Smooth muscle cell (in vitro differentiated cells): ENCODE measurements around the gene SULT1B1. TPM values are rescaled to one million over a fixed set of nuclear protein-coding genes. Genes with fewer than 3 reads are reported as not detected.
"Not testable (repeated sequence)": the region's sequence is repeated elsewhere in the genome, so short reads cannot be mapped to it uniquely, and the experiment has no call there.

Experiments used
- DNase-seq: peaks from one replicate; lab custom pipeline; 2025; ENCODE audit not compliant: unreplicated experiment; lab: John Stamatoyannopoulos, UW
- H2AFZ ChIP-seq: fragments of 200-600 bp; sonication (generic); 2 replicates; pipeline ENCODE4 v1.6.0; 2016; ENCODE audit warnings: antibody characterized with exemption, low read depth, mild to moderate bottlenecking
- H3F3A ChIP-seq: fragments of 200-600 bp; sonication (generic); 2 replicates; pipeline ENCODE4 v1.6.0; 2017; ENCODE audit warnings: antibody characterized with exemption, low read depth
- H3K27ac ChIP-seq: fragments of 200-600 bp; sonication (generic); 2 replicates; pipeline ENCODE4 v1.5.1; 2016; ENCODE audit warnings: low read depth, mild to moderate bottlenecking
- H3K27me3 ChIP-seq: fragments of 200-600 bp; sonication (generic); 2 replicates; pipeline ENCODE4 v1.6.1; 2016; ENCODE audit warnings: low read depth, mild to moderate bottlenecking
- H3K36me3 ChIP-seq: fragments of 200-600 bp; sonication (generic); 2 replicates; pipeline ENCODE4 v1.5.1; 2016; ENCODE audit warnings: low read depth
- H3K4me1 ChIP-seq: fragments of 200-600 bp; sonication (generic); 2 replicates; pipeline ENCODE4 v1.5.1; 2016; ENCODE audit warnings: low read depth
- H3K4me2 ChIP-seq: fragments of 200-600 bp; sonication (generic); 2 replicates; pipeline ENCODE4 v1.6.0; 2016; ENCODE audit warnings: mild to moderate bottlenecking
- H3K4me3 ChIP-seq: fragments of 200-600 bp; sonication (generic); 2 replicates; pipeline ENCODE4 v1.5.1; 2016; ENCODE audit warnings: mild to moderate bottlenecking
- H3K79me2 ChIP-seq: fragments of 200-600 bp; sonication (generic); 2 replicates; pipeline ENCODE4 v1.6.0; 2016; ENCODE audit warnings: low read depth, mild to moderate bottlenecking
- H3K9ac ChIP-seq: fragments of 200-600 bp; sonication (generic); 2 replicates; pipeline ENCODE4 v1.6.0; 2016; ENCODE audit warnings: low read depth
- H3K9me3 ChIP-seq: fragments of 200-600 bp; sonication (generic); replicated peaks from 2 replicates; pipeline ENCODE4 v1.5.1; 2016; ENCODE audit warnings: low read depth
- H4K20me1 ChIP-seq: fragments of 200-600 bp; sonication (generic); 2 replicates; pipeline ENCODE4 v1.6.0; 2016; ENCODE audit warnings: low read depth
- CTCF ChIP-seq: fragments of 200-600 bp; sonication (generic); IDR thresholded peaks from 2 replicates; pipeline ENCODE4 v1.5.1; 2017; ENCODE audit warnings: borderline replicate concordance, mild to moderate bottlenecking, antibody characterized with exemption; ENCODE audit not compliant: insufficient read depth, poor library complexity, severe bottlenecking
- WGBS: methylation state at CpG from one replicate; pipeline ENCODE4 v1.1.7; 2016; ENCODE audit warnings: low lambda C conversion rate; 5-methylcytosine and 5-hydroxymethylcytosine counted together
- polyA plus RNA-seq: library from polyadenylated mRNA; unstranded; fragments of >200 nt; fragmentation: Nextera tagmentation; extraction: Ambion mirVana; gene quantifications from 2 replicates; pipeline ENCODE4 v1.2.1, GENCODE V29; 2016
- total RNA-seq: library from RNA; depleted of rRNA; stranded (reverse); fragments of >200 nt; gene quantifications from 2 replicates; pipeline ENCODE4 v1.2.3, GENCODE V29; 2014

SULT1B1 gene
- total and polyA plus RNA-seq, 2 experiments from 2014 or later, result not detected

GRCh38 chr4:69775321-69775867 lies 15.0 kb upstream of the SULT1B1 start:
- H3K4me2 ChIP-seq, result no peak overlapping the region
- H3K9ac ChIP-seq, result no peak overlapping the region
- no peak for DNase-seq
- 93% methylated on average over 2 of the region's 2 CpGs for WGBS
- no peaks in the 10 kb centered on the region for H3K4me1 ChIP-seq
- H2AFZ ChIP-seq, result no peak overlapping the region
- H3K27me3 ChIP-seq, result no peaks in the 10 kb centered on the region
- no peaks in the 10 kb centered on the region for H3K36me3 ChIP-seq
- H3K4me3 ChIP-seq, result no peak overlapping the region
- H4K20me1 ChIP-seq, result no peaks in the 10 kb centered on the region
- no peaks in the 10 kb centered on the region for H3K79me2 ChIP-seq
- no peak for TF ChIP-seq CTCF
- no peaks in the 10 kb centered on the region for H3F3A ChIP-seq
- H3K9me3 ChIP-seq, result no peaks in the 10 kb centered on the region
- no peak overlapping the region for H3K27ac ChIP-seq

- Histone ChIP-seq H3K9me3 (no peaks in the 10 kb centered on the region), H3K36me3 (no peaks in the 10 kb centered on the region), H4K20me1 (no peaks in the 10 kb centered on the region), H2AFZ (no peak overlapping the region), H3K9ac (no peak overlapping the region), H3K4me1 (no peaks in the 10 kb centered on the region), H3K27me3 (no peaks in the 10 kb centered on the region), H3K4me3 (no peak overlapping the region), H3K4me2 (no peak overlapping the region), H3K27ac (no peak overlapping the region), H3F3A (no peaks in the 10 kb centered on the region), H3K79me2 (no peaks in the 10 kb centered on the region)
- WGBS, result 80% methylated on average over 3 of the region's 3 CpGs
- no peak for TF ChIP-seq CTCF
- DNase-seq, result no peak
Observed at GRCh38 chr4:69773484-69773883, 13.1 kb upstream of the SULT1B1 start.

DNA sequence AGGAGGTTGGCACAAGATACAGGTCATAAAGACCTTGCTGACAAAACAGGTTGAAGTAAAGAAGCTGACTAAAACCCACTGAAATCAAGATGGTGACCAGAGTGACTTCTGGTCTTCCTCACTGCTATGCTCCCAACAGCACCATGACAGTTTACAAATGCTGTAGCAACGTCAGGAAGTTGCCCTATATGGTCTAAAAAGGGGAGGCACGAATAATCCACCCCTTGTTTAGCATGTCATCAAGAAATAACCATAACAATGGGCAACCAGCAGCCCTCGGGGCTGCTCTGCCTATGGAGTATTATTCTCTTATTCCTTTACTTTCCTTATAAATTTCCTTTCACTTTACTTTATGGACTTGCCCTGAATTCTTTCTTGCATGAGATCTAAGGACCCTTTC lies 8.1 kb upstream of the SULT1B1 start:
- not testable (repeated sequence) for H3K4me1 ChIP-seq, H3K27me3 ChIP-seq, H3K9ac ChIP-seq, H3K79me2 ChIP-seq, H2AFZ ChIP-seq, H3K36me3 ChIP-seq, H3K4me3 ChIP-seq, H3K9me3 ChIP-seq, H3K4me2 ChIP-seq, H3F3A ChIP-seq, DNase-seq, H4K20me1 ChIP-seq, H3K27ac ChIP-seq
- 38% methylated on average over 3 of the region's 3 CpGs for WGBS

GRCh38 chr4:69765751-69766150 lies 5.3 kb upstream of the SULT1B1 start:
- Histone ChIP-seq H3K27ac (no peak overlapping the region), H3K79me2 (no peaks in the 10 kb centered on the region), H4K20me1 (no peaks in the 10 kb centered on the region), H3K27me3 (no peaks in the 10 kb centered on the region), H3K36me3 (no peaks in the 10 kb centered on the region), H2AFZ (no peak overlapping the region), H3K9me3 (no peaks in the 10 kb centered on the region), H3K4me3 (no peak overlapping the region), H3K4me2 (no peak overlapping the region), H3K9ac (no peak overlapping the region), H3K4me1 (no peaks in the 10 kb centered on the region), H3F3A (no peaks in the 10 kb centered on the region)
- no peak for DNase-seq
- 95% methylated on average over 1 of the region's 1 CpG for WGBS
- no peak for TF ChIP-seq CTCF
